Spleen (tissue), 11 donors: ENCODE data around the gene KRT79. TPM values are rescaled to one million over a fixed set of nuclear protein-coding genes. Genes with fewer than 3 reads are reported as not detected.
A peak's percentile ranks its signal among the peaks of the same experiment; 100 is the strongest.

Source experiments
- DNase-seq: peaks from one replicate; pipeline ENCODE4 v3.0.0-alpha.2; 2020
- H3K27ac ChIP-seq, 8 donors: fragments of 200-600 bp; sonication (generic) in 7 of 8; 1 replicate in 4 of 8; 2 replicates in 4 of 8; pipeline versions ENCODE4 v1.5.0 to v1.8.0; 2016 to 2021; ENCODE audit warnings: inconsistent platforms in 4 of 8, mild to moderate bottlenecking in 4 of 8, moderate library complexity in 1 of 8
- H3K27me3 ChIP-seq, 7 donors: fragments of 200-600 bp; sonication (generic) in 6 of 7; replicated peaks in 1 of 7; 1 replicate in 4 of 7; 2 replicates in 3 of 7; pipeline versions ENCODE4 v1.5.0 to v1.8.0; 2016 to 2021; ENCODE audit warnings: inconsistent platforms in 3 of 7, mild to moderate bottlenecking in 1 of 7
- H3K36me3 ChIP-seq, 6 donors: fragments of 200-600 bp; sonication (generic) in 5 of 6; 1 replicate in 4 of 6; 2 replicates in 2 of 6; pipeline versions ENCODE4 v1.5.0 to v1.8.0; 2016 to 2021; ENCODE audit warnings: inconsistent platforms in 2 of 6
- H3K4me1 ChIP-seq, 6 donors: fragments of 200-600 bp; sonication (generic) in 5 of 6; 1 replicate in 3 of 6; 2 replicates in 3 of 6; pipeline versions ENCODE4 v1.5.0 to v1.8.0; 2016 to 2021; ENCODE audit warnings: inconsistent platforms in 3 of 6
- H3K4me3 ChIP-seq, 8 donors: fragments of 200-600 bp; sonication (generic) in 7 of 8; 1 replicate in 4 of 8; 2 replicates in 4 of 8; pipeline versions ENCODE4 v1.5.0 to v1.8.0; 2016 to 2021; ENCODE audit warnings: inconsistent platforms in 4 of 8, mild to moderate bottlenecking in 4 of 8, moderate library complexity in 2 of 8
- H3K9me3 ChIP-seq, 8 donors: fragments of 200-600 bp; sonication (generic) in 7 of 8; 1 replicate in 4 of 8; 2 replicates in 4 of 8; pipeline versions ENCODE4 v1.5.0 to v1.8.0; 2016 to 2021; ENCODE audit warnings: inconsistent platforms in 4 of 8
- POLR2A ChIP-seq, 3 donors: fragments of 450-650 bp; IDR thresholded peaks; one replicate each; pipeline ENCODE4 v1.5.1; 2017; ENCODE audit warnings: antibody characterized with exemption in 3 of 3, mild to moderate bottlenecking in 1 of 3
- POLR2AphosphoS5 ChIP-seq, 3 donors: sonication (generic); formaldehyde crosslinking; IDR thresholded peaks; one replicate each; pipeline ENCODE4 v1.5.1; 2017; ENCODE audit warnings: antibody characterized with exemption in 3 of 3
- WGBS, 5 donors: extraction: QIAGEN DNeasy Blood & Tissue Kit in 3 of 5; methylation state at CpG; one replicate each; pipeline versions ENCODE4 v1.1.5 to v1.1.7; 2013 to 2018; 5-methylcytosine and 5-hydroxymethylcytosine counted together
- intact Hi-C: fragments of 100-400 bp; cut with DNase I; formaldehyde crosslinking; loops from one replicate; pipeline ENCODE4 v1.15.0; 2023; ENCODE audit warnings: low total_unique reads
- polyA plus RNA-seq, 3 donors: library from polyadenylated mRNA; stranded (reverse); fragments of 200-250 nt; gene quantifications; one replicate each; pipeline ENCODE4 v1.2.1, GENCODE V29; 2013
- total RNA-seq, 7 donors: library from RNA; depleted of rRNA in 3 of 7; stranded (reverse); fragments of >200 nt in 3 of 7; fragmentation: NEBNext Ultra II Directional in 4 of 7; extraction: Animal tissue kit (Norgen Biotek cat#: 25700) in 4 of 7; gene quantifications; one replicate each; pipeline versions ENCODE4 v1.1.0 to v1.2.1, GENCODE V29; 2016 to 2021
- TF ChIP-seq, protein P1 (sequence below), 11 experiments: fragments of 200-600 bp in 7 of 11; fragments of 450-650 bp in 4 of 11; sonication (generic) in 4 of 11; IDR thresholded peaks in 8 of 11; conservative IDR thresholded peaks in 3 of 11; 1 replicate in 7 of 11; 2 replicates in 4 of 11; pipeline versions ENCODE4 v1.4.0 to v1.8.0; 2016 to 2021; ENCODE audit warnings: antibody characterized with exemption in 11 of 11, inconsistent platforms in 4 of 11, mild to moderate bottlenecking in 1 of 11
- donor health status: healthy with polysubstance abuse.
- donor health status: DM: no; HTN: no; CAD: no; lungs with moderate emphysema.
- donor health status: DM: no; HTN: no; CAD: no.
- donor health status: Bipolar disorder and iron deficiency.
- donor health status: healthy.
- donor health status: DM: no; HTN: no; CAD: no.
- donor health status: DM: yes; HTN: yes; CAD: no.

The KRT79 gene
- total and polyA plus RNA-seq, 10 donors = 0.15 to 0.37 (median 0.19) TPM; not detected in 7

- WGBS, 5 donors = 64 to 88% (median 69%) methylated on average over 6 to 9 of the region's 9 CpGs
- Histone ChIP-seq H3K4me1 (peaks cover 0 to 5% (median 0%) of the 10 kb centered on the region in 6 donors), H3K9me3 (no peaks in the 10 kb centered on the region), H3K27ac (no peak overlapping the region), H3K36me3 (no peaks in the 10 kb centered on the region), H3K27me3 (peaks cover 0 to 6% (median 0%) of the 10 kb centered on the region in 7 donors), H3K4me3 (no peak overlapping the region)
- TF ChIP-seq, protein P1, sequence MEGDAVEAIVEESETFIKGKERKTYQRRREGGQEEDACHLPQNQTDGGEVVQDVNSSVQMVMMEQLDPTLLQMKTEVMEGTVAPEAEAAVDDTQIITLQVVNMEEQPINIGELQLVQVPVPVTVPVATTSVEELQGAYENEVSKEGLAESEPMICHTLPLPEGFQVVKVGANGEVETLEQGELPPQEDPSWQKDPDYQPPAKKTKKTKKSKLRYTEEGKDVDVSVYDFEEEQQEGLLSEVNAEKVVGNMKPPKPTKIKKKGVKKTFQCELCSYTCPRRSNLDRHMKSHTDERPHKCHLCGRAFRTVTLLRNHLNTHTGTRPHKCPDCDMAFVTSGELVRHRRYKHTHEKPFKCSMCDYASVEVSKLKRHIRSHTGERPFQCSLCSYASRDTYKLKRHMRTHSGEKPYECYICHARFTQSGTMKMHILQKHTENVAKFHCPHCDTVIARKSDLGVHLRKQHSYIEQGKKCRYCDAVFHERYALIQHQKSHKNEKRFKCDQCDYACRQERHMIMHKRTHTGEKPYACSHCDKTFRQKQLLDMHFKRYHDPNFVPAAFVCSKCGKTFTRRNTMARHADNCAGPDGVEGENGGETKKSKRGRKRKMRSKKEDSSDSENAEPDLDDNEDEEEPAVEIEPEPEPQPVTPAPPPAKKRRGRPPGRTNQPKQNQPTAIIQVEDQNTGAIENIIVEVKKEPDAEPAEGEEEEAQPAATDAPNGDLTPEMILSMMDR (IDR thresholded peaks at IDR 0.05 in 8 of 11, conservative IDR thresholded peaks at IDR 0.05 in 3 of 11) = no peak
- TF ChIP-seq POLR2A (IDR thresholded peaks at IDR 0.05) (no peak), POLR2AphosphoS5 (IDR thresholded peaks at IDR 0.05) (no peak)
- DNase-seq = peak; percentile 43
- intact Hi-C loops = no loop called here
Observed at GRCh38 chr12:52815676-52816588, 18.2 kb downstream of the KRT79 start.

- Histone ChIP-seq H3K36me3 (no peaks in the 10 kb centered on the region), H3K27me3 (peaks cover 0 to 6% (median 0%) of the 10 kb centered on the region in 7 donors), H3K4me3 (no peak overlapping the region), H3K27ac (no peak overlapping the region), H3K9me3 (no peaks in the 10 kb centered on the region), H3K4me1 (peaks cover 0 to 5% (median 0%) of the 10 kb centered on the region in 6 donors)
- DNase-seq = peak; percentile 1
- no peak for TF ChIP-seq POLR2AphosphoS5 (IDR thresholded peaks at IDR 0.05)
- TF ChIP-seq, protein P1 (IDR thresholded peaks at IDR 0.05 in 8 of 11, conservative IDR thresholded peaks at IDR 0.05 in 3 of 11) = no peak
- TF ChIP-seq POLR2A (IDR thresholded peaks at IDR 0.05) = no peak
- WGBS, 5 donors = 76 to 93% (median 86%) methylated on average over 4 of the region's 4 CpGs
- intact Hi-C loops = no loop called here
Observed at GRCh38 chr12:52815161-52815560, 18.9 kb downstream of the KRT79 start.

DNA sequence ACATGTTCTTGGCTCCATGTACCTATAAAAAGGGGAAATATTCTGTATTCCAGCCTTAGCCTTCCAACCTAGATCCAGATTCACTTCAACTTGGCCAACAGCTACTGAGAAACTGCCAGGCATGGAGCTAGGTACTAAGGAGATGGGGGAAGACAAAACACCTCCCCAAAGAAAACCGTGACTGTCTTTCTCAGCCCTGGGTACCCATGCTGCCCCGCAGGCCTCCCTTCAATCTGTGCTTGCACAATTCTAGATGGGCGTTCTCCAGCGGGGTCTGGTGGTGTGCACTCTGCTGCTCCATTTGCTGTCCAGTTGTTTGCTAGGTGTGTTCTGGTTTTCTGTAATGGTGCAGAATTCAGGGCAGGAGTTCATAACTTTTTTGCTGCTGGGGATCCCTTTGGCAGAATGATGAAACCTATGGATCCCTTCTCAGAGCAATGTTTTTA, 19.4 kb downstream of the KRT79 start:
- intact Hi-C loops = no loop called here
- 71 to 82% (median 78%) methylated on average over 4 of the region's 4 CpGs for WGBS, 5 donors
- no peak overlapping the region for H3K27ac ChIP-seq
- H3K36me3 ChIP-seq = no peaks in the 10 kb centered on the region
- peaks cover 0 to 5% (median 0%) of the 10 kb centered on the region in 6 donors for H3K4me1 ChIP-seq
- peak; percentile 48 for DNase-seq
- peaks cover 0 to 6% (median 0%) of the 10 kb centered on the region in 7 donors for H3K27me3 ChIP-seq
- H3K9me3 ChIP-seq = no peaks in the 10 kb centered on the region
- no peak overlapping the region for H3K4me3 ChIP-seq
- TF ChIP-seq POLR2A (IDR thresholded peaks at IDR 0.05) (no peak), POLR2AphosphoS5 (IDR thresholded peaks at IDR 0.05) (no peak)
- TF ChIP-seq, protein P1 (IDR thresholded peaks at IDR 0.05 in 8 of 11, conservative IDR thresholded peaks at IDR 0.05 in 3 of 11) = no peak
